K562 (cell line): ENCODE measurements around the gene RRBP1. TPM values are rescaled to one million over a fixed set of nuclear protein-coding genes. Genes with fewer than 3 reads are reported as not detected.

Experiments used
- CHD1 ChIP-seq: fragments of 200-600 bp; sonication (generic); IDR thresholded peaks from one replicate; pipeline ENCODE4 v1.6.1; 2012; ENCODE audit warnings: mild to moderate bottlenecking, moderate library complexity, low read length, inconsistent platforms
- CTBP1 ChIP-seq: fragments of 450-650 bp; IDR thresholded peaks from 2 replicates; pipeline ENCODE4 v1.6.1; 2016; ENCODE audit warnings: borderline replicate concordance
- CXXC5 ChIP-seq: fragments of 250-450 bp; sonication (Bioruptor Pico); IDR thresholded peaks from 2 replicates; pipeline ENCODE4 v1.8.0; 2022; ENCODE audit warnings: inconsistent platforms, mild to moderate bottlenecking, moderate library complexity
- FUS ChIP-seq: fragments of 200-400 bp; formaldehyde crosslinking; optimal IDR thresholded peaks from 2 replicates; pipeline ENCODE3; 2017; ENCODE audit warnings: low read depth, low read length
- GATAD2B ChIP-seq: fragments of 450-650 bp; IDR thresholded peaks from 2 replicates; pipeline ENCODE4 v1.6.1; 2017; ENCODE audit warnings: mild to moderate bottlenecking, borderline replicate concordance
- KHSRP ChIP-seq: fragments of 450-650 bp; IDR thresholded peaks from 2 replicates; pipeline ENCODE4 v1.6.1; 2017
- MTA3 ChIP-seq: fragments of 450-650 bp; formaldehyde crosslinking; IDR thresholded peaks from 2 replicates; pipeline ENCODE4 v1.6.1; 2017; ENCODE audit warnings: mild to moderate bottlenecking, borderline replicate concordance
- POLR2G ChIP-seq: fragments of 200-400 bp; formaldehyde crosslinking; IDR thresholded peaks from 2 replicates; pipeline ENCODE4 v1.6.1; 2017; ENCODE audit warnings: low read depth, mild to moderate bottlenecking, antibody characterized with exemption, low read length, moderate library complexity
- PRMT5 ChIP-seq: sonication (generic); formaldehyde crosslinking; IDR thresholded peaks from 2 replicates; pipeline ENCODE4 v1.5.0; 2020; ENCODE audit warnings: missing genetic modification reagents
- RBM25 ChIP-seq: fragments of 200-400 bp; formaldehyde crosslinking; IDR thresholded peaks from 2 replicates; pipeline ENCODE4 v1.6.1; 2018; ENCODE audit warnings: low read length, low read depth, moderate library complexity; ENCODE audit not compliant: severe bottlenecking
- RBM34 ChIP-seq: fragments of 200-400 bp; formaldehyde crosslinking; IDR thresholded peaks from 2 replicates; pipeline ENCODE4 v1.6.1; 2018; ENCODE audit warnings: low read length, borderline replicate concordance; ENCODE audit not compliant: insufficient read depth
- WHSC1 ChIP-seq: IDR thresholded peaks from one replicate; pipeline ENCODE4 v1.6.1; 2012; ENCODE audit warnings: low read length, control low read depth, inconsistent platforms
- ZBED1 ChIP-seq: IDR thresholded peaks from 2 replicates; pipeline ENCODE4 v1.6.1; 2014
- ZBTB1 ChIP-seq: sonication (generic); formaldehyde crosslinking; IDR thresholded peaks from 2 replicates; pipeline ENCODE4 v1.8.1; 2023; ENCODE audit warnings: missing genetic modification reagents, low read depth, mild to moderate bottlenecking, borderline replicate concordance
- ZBTB7A ChIP-seq: IDR thresholded peaks from 2 replicates; pipeline ENCODE4 v1.6.1; 2011; ENCODE audit warnings: low read depth, mild to moderate bottlenecking, low read length, moderate library complexity, borderline replicate concordance; ENCODE audit not compliant: control insufficient read depth
- ZFP36 ChIP-seq: fragments of 150-350 bp; IDR thresholded peaks from 2 replicates; pipeline ENCODE4 v1.6.1; 2018; ENCODE audit warnings: low read length, low read depth; ENCODE audit not compliant: partially characterized antibody
- ZFPM2 ChIP-seq: fragments of 250-450 bp; sonication (Bioruptor Pico); IDR thresholded peaks from 2 replicates; pipeline ENCODE4 v1.5.1; 2022; ENCODE audit warnings: mild to moderate bottlenecking
- ZNF174 ChIP-seq: fragments of 250-450 bp; sonication (Bioruptor Pico); IDR thresholded peaks from 2 replicates; pipeline ENCODE4 v1.4.0; 2020; ENCODE audit warnings: mild to moderate bottlenecking
- ZNF224 ChIP-seq: sonication (generic); formaldehyde crosslinking; IDR thresholded peaks from 2 replicates; pipeline ENCODE4 v1.8.0; 2022; ENCODE audit warnings: mild to moderate bottlenecking, missing genetic modification reagents
- polyA plus RNA-seq, 8 experiments: library from polyadenylated mRNA; depleted of rRNA in 4 of 8; stranded (reverse) in 5 of 8; unstranded in 3 of 8; fragments of >200 nt; fragmentation: Nextera tagmentation in 2 of 8; fragmentation: Illumina TruSeq in 1 of 8; extraction: Ambion mirVana in 2 of 8; extraction: Trizol in 1 of 8; gene quantifications; 2 replicates each; pipeline versions ENCODE4 v1.2.1 to v1.2.3, GENCODE V29; 2011 to 2014; ENCODE audit warnings: inconsistent platforms in 1 of 8, missing spikeins in 1 of 8
- total RNA-seq, 7 experiments: library from RNA; depleted of rRNA in 6 of 7; stranded (reverse); fragments of >200 nt in 6 of 7; fragmentation: Illumina TruSeq in 2 of 7; extraction: Trizol in 2 of 7; gene quantifications; 2 replicates each; pipeline versions ENCODE4 v1.2.1 to v1.2.3, GENCODE V29; 2011 to 2021; ENCODE audit warnings: low replicate concordance in 1 of 7
- TF ChIP-seq, protein P1 (sequence below): IDR thresholded peaks from 2 replicates; pipeline ENCODE4 v1.6.1; 2014; ENCODE audit warnings: antibody characterized with exemption
- TF ChIP-seq, protein P2 (sequence below): fragments of 450-650 bp; IDR thresholded peaks from 2 replicates; pipeline ENCODE4 v1.7.0; 2016; ENCODE audit warnings: borderline replicate concordance
- TF ChIP-seq, protein P3 (sequence below): fragments of 200-800 bp; sonication (Bioruptor generic); IDR thresholded peaks from 2 replicates; pipeline ENCODE4 v1.6.1; 2017; ENCODE audit warnings: missing genetic modification characterization, missing compliant biosample characterization
- TF ChIP-seq, protein P4 (sequence below): sonication (generic); formaldehyde crosslinking; IDR thresholded peaks from 2 replicates; pipeline ENCODE4 v1.8.1; 2023; ENCODE audit warnings: mild to moderate bottlenecking, missing genetic modification reagents

The RRBP1 gene
- total and polyA plus RNA-seq, 9 of the 15 experiments (the other 6 are each of a cell fraction or from before 2014, with no cell fraction given): 0.84 to 32.0 (median 17.6) TPM

DNA sequence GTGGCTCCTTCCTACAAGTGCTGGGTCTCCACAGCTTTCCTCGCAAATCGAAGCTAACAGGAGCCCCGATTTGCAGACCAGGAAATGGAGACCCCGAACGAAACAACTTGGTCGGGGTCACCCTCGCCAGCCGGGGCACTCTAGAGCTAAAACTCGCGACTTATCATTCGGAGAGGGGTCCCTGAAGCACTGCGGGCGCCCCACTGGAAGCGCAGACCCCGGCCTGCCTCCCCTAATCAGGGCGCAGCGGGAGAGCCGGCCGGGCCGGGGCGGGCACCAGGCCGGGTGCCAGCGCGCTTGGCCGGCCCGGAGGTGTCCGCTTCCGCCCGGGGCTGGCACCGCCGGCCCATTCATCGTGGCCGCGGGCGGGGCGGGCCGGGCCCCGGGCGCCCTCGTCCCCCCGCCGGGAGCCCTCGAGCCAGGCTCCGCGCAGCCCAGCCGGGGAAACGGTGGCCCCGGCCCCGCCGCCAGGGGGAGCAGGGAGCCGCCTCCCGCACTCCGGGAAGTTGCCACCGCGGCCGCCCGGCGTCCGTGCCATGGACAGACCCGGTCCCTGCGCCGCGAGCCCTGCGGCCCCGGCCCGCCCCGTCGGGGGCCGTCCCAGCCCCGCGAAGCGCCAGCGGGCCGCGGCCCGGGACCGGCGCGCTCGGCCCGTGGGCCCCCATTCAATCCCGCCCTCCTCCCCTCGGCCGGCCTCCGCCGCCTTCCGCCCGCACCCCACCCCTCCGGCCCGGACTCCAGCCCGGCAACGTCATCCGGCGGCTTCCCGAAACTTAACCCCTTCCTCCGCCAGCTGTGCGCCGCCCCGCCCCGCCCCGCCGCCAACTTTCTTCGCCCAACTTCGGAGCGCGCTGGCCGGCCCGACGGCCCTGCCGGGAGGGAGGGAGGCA, 961 bp downstream of the RRBP1 start (continued):
- TF ChIP-seq POLR2G: peak; percentile 72
- TF ChIP-seq KHSRP: no peak
- no peak for TF ChIP-seq PRMT5 (CRISPR knock-in tag)
- TF ChIP-seq, protein P1, sequence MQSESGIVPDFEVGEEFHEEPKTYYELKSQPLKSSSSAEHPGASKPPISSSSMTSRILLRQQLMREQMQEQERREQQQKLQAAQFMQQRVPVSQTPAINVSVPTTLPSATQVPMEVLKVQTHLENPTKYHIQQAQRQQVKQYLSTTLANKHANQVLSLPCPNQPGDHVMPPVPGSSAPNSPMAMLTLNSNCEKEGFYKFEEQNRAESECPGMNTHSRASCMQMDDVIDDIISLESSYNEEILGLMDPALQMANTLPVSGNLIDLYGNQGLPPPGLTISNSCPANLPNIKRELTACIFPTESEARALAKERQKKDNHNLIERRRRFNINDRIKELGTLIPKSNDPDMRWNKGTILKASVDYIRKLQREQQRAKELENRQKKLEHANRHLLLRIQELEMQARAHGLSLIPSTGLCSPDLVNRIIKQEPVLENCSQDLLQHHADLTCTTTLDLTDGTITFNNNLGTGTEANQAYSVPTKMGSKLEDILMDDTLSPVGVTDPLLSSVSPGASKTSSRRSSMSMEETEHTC: no peak
- TF ChIP-seq FUS: no peak
- no peak for TF ChIP-seq CTBP1
- TF ChIP-seq ZBTB1 (CRISPR knock-in tag): no peak
- TF ChIP-seq ZBED1: no peak
- TF ChIP-seq, protein P2, sequence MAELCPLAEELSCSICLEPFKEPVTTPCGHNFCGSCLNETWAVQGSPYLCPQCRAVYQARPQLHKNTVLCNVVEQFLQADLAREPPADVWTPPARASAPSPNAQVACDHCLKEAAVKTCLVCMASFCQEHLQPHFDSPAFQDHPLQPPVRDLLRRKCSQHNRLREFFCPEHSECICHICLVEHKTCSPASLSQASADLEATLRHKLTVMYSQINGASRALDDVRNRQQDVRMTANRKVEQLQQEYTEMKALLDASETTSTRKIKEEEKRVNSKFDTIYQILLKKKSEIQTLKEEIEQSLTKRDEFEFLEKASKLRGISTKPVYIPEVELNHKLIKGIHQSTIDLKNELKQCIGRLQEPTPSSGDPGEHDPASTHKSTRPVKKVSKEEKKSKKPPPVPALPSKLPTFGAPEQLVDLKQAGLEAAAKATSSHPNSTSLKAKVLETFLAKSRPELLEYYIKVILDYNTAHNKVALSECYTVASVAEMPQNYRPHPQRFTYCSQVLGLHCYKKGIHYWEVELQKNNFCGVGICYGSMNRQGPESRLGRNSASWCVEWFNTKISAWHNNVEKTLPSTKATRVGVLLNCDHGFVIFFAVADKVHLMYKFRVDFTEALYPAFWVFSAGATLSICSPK: no peak
- TF ChIP-seq, protein P3, sequence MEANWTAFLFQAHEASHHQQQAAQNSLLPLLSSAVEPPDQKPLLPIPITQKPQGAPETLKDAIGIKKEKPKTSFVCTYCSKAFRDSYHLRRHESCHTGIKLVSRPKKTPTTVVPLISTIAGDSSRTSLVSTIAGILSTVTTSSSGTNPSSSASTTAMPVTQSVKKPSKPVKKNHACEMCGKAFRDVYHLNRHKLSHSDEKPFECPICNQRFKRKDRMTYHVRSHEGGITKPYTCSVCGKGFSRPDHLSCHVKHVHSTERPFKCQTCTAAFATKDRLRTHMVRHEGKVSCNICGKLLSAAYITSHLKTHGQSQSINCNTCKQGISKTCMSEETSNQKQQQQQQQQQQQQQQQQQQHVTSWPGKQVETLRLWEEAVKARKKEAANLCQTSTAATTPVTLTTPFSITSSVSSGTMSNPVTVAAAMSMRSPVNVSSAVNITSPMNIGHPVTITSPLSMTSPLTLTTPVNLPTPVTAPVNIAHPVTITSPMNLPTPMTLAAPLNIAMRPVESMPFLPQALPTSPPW (CRISPR knock-in tag): peak; percentile 60
- peak; percentile 47; the same call in 1 of the 2 replicates for TF ChIP-seq ZBTB7A
- no peak for TF ChIP-seq ZFP36
- no peak for TF ChIP-seq MTA3
- no peak for TF ChIP-seq ZNF174 (CRISPR knock-in tag)
- TF ChIP-seq RBM34: no peak
- TF ChIP-seq ZFPM2 (CRISPR knock-in tag): no peak
- TF ChIP-seq GATAD2B: peak; percentile 43; the same call in 1 of the 2 replicates
- TF ChIP-seq, protein P4, sequence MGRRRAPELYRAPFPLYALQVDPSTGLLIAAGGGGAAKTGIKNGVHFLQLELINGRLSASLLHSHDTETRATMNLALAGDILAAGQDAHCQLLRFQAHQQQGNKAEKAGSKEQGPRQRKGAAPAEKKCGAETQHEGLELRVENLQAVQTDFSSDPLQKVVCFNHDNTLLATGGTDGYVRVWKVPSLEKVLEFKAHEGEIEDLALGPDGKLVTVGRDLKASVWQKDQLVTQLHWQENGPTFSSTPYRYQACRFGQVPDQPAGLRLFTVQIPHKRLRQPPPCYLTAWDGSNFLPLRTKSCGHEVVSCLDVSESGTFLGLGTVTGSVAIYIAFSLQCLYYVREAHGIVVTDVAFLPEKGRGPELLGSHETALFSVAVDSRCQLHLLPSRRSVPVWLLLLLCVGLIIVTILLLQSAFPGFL (CRISPR knock-in tag): no peak
- TF ChIP-seq CXXC5 (CRISPR knock-in tag): peak; percentile 58
- no peak for TF ChIP-seq ZNF224 (CRISPR knock-in tag)
- no peak for TF ChIP-seq CHD1
- no peak for TF ChIP-seq WHSC1
- TF ChIP-seq RBM25: peak; percentile 6
